ENCODE data around the gene SYTL3. TPM values are rescaled to one million over a fixed set of nuclear protein-coding genes. Genes with fewer than 3 reads are reported as not detected.

The SYTL3 gene
- total and polyA plus RNA-seq, 9 of the 15 experiments (the other 6 are each of a cell fraction or from before 2014, with no cell fraction given): 0.04 to 0.46 (median 0.17) TPM; not detected in 1

DNA sequence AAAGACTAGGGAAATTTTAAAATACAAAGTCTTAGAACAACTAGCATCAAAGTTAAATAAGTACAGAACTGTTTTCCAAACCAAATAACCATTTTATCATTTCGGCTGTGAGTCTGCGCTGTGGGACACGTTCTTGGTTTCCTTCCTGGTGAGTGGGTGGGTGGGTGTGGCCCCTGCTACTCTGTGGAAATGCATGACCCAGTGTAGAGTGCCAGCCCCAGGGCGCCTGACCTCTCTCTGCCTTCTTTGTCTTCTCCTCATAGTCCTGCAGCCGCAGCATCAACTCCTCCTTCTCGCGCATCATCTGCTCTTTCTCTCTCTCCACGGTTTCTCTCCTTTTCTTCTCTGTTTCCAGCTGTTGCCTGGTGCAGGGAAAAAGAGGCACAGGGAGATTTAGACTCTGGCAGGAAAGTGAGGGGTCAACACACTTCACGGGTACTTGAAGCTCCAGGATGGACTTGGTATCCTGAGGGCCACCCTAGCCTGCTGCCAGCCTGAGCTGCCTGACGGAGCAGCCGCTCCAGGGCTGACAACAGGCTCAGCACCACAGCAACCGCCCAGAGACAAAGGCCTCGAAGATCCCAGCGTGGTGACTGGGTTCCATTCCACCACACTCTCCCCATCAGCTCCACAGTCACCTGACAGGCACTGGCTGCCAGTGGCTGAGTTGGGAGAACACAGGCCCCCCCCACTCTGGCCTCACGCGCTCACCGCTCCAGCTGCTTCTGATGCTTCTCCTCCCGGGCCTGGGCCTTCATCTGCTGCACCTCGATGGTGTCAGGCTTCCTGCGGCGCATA lies 120.9 kb downstream of the SYTL3 start:
- DNase-seq (ENCODE audit: extremely low read depth in 1 of 4, low spot score in 3 of 4): no peak
- Histone ChIP-seq H4K20me1 (replicated peaks; ENCODE audit: control insufficient read depth, insufficient read depth, low read length) (no peaks in the 10 kb centered on the region), H3K27me3 (ENCODE audit: control insufficient read depth in 2 of 2, insufficient read depth in 2 of 2, low read length in 2 of 2) (no peaks in the 10 kb centered on the region), H3K27ac (ENCODE audit: extremely low read depth, low read depth, low read length) (no peak overlapping the region), H3K79me2 (ENCODE audit: control insufficient read depth, insufficient read depth, low read length) (no peaks in the 10 kb centered on the region), H3K4me3 (no peak overlapping the region), H3K9me3 (replicated peaks; ENCODE audit: control insufficient read depth, insufficient read depth, low read depth, low read length) (no peaks in the 10 kb centered on the region), H2AFZ (ENCODE audit: low read depth, low read length) (no peak overlapping the region), H3K9ac (ENCODE audit: insufficient read depth in 1 of 2, low read depth in 2 of 2, low read length in 2 of 2) (no peak overlapping the region), H3K4me1 (replicated peaks in 1 of 2; ENCODE audit: control insufficient read depth in 2 of 2, insufficient read depth in 2 of 2, low read length in 2 of 2) (peaks cover 0 to 4% of the 10 kb centered on the region in 2 experiments; a peak in 1 of 5 replicates), H3K36me3 (ENCODE audit: control insufficient read depth, insufficient read depth, low read length) (peaks cover 100% of the 10 kb centered on the region), H3K9me1 (ENCODE audit: control insufficient read depth, insufficient read depth, low read length) (no peaks in the 10 kb centered on the region), H3K4me2 (ENCODE audit: insufficient read depth, low read length) (no peak overlapping the region)
- intact Hi-C loops (cut with micrococcal nuclease): no loop called here
- no peak for ATAC-seq
- no peak for FAIRE-seq
- in situ Hi-C loops (cut with MboI): no loop called here
- 88% methylated on average over 16 of the region's 21 CpGs for WGBS (ENCODE audit: insufficient coverage, low coverage, missing lambda C conversion rate)
- ChIA-PET POLR2A (interaction anchor here (0.6 to 2.7 kb wide), 7 partner anchors 7 to 673 kb away, joined by 3 to 16 read pairs (median 3); no protein-coding TSS in a partner anchor), CTCF (ENCODE audit: low intra/inter-chr PET ratio) (no interaction called here)
- BruUV-seq (replicated peaks): no TSS peak
- no peak for TF ChIP-seq ZNF830 (CRISPR knock-in tag; IDR thresholded peaks at IDR 0.05)
- TF ChIP-seq FOXM1 (IDR thresholded peaks at IDR 0.05; ENCODE audit: low read depth): no peak
- TF ChIP-seq FOXM1 (CRISPR knock-in tag; IDR thresholded peaks at IDR 0.05; ENCODE audit: low read depth): 0 out of 2 replicates have a peak, but pooled peaks have one; percentile 14
- peak; percentile 60 for TF ChIP-seq RBM22 (IDR thresholded peaks at IDR 0.05; ENCODE audit: low read depth, low read length, poor library complexity, severe bottlenecking)
- 0 out of 2 replicates have a peak, but pooled peaks have one; percentile 22 for TF ChIP-seq ZNF740 (CRISPR knock-in tag; IDR thresholded peaks at IDR 0.05)
- TF ChIP-seq ZNF740 (tag; IDR thresholded peaks at IDR 0.05): no peak
- peak; percentile 11; the same call in 1 of the 2 replicates for TF ChIP-seq NFIC (IDR thresholded peaks at IDR 0.05)
- TF ChIP-seq ETS1 (conservative IDR thresholded peaks at IDR 0.05; ENCODE audit: control insufficient read depth, low read depth, low read length): no peak

Measured in K562 (cell line).